ENCODE results near the gene CLCN1. TPM values are rescaled to one million over a fixed set of nuclear protein-coding genes. Genes with fewer than 3 reads are reported as not detected.

The CLCN1 gene
- total and polyA plus RNA-seq, 10 of the 15 experiments (the other 5 are each of a cell fraction or from before 2014, with no cell fraction given) = 0.30 TPM; not detected in 9

GRCh38 chr7:143284591-143285469 is 31.1 kb upstream of the CLCN1 start, which contains the start of gene TMEM139 (continued):
- TF ChIP-seq RELA (IDR thresholded peaks at IDR 0.05; ENCODE audit: borderline replicate concordance, partially characterized antibody) (no peak), RUNX3 (IDR thresholded peaks at IDR 0.05; ENCODE audit: low read length) (no peak), PAX8 (IDR thresholded peaks at IDR 0.05) (no peak), ZNF592 (IDR thresholded peaks at IDR 0.05) (no peak), NRF1 (conservative IDR thresholded peaks at IDR 0.05; ENCODE audit: low read depth, low read length) (no peak), ZNF622 (IDR thresholded peaks at IDR 0.05) (no peak)

GRCh38 chr7:143285470-143285778 is 30.5 kb upstream of the CLCN1 start:
- ChIA-PET CTCF (no interaction called here), POLR2A (no interaction called here), SMC1A (ENCODE audit: uncharacterized antibody, unreplicated experiment) (no interaction called here), RAD21 (ENCODE audit: unreplicated experiment) (no interaction called here)
- BruUV-seq (replicated peaks) = no TSS peak
- no peak overlapping the region for H3K4me2 ChIP-seq (ENCODE audit: control insufficient read depth, insufficient read depth)
- peaks cover 7% of the 10 kb centered on the region for H3K4me1 ChIP-seq (ENCODE audit: control insufficient read depth, insufficient read depth, low read length)
- no peak overlapping the region for H3K4me3 ChIP-seq
- no peak overlapping the region for H3K27ac ChIP-seq (ENCODE audit: control insufficient read depth, insufficient read depth)
- DNase-seq (ENCODE audit: low read depth, low spot score) (no peak), ATAC-seq (no peak), FAIRE-seq (no peak)
- no peaks in the 10 kb centered on the region for H4K20me1 ChIP-seq (ENCODE audit: control insufficient read depth, insufficient read depth)
- in situ Hi-C loops (cut with MboI) = no loop called here
- H2AFZ ChIP-seq (ENCODE audit: control insufficient read depth, low read depth, low read length) = no peak overlapping the region
- H3K9me3 ChIP-seq (replicated peaks; ENCODE audit: control insufficient read depth, insufficient read depth, low read length) = no peaks in the 10 kb centered on the region; the same call in 2 of the 3 replicates
- no peak for TF ChIP-seq RAD51 (IDR thresholded peaks at IDR 0.05)
- TF ChIP-seq SUZ12 (IDR thresholded peaks at IDR 0.05; ENCODE audit: unreplicated experiment) = no peak
- TF ChIP-seq ATF2 (IDR thresholded peaks at IDR 0.05; ENCODE audit: low read length) = no peak
- no peak for TF ChIP-seq FOXM1 (IDR thresholded peaks at IDR 0.05; ENCODE audit: low read depth, low read length)
- TF ChIP-seq BRCA1 (IDR thresholded peaks at IDR 0.05; ENCODE audit: low read depth, low read length) = no peak
- TF ChIP-seq ASH2L (IDR thresholded peaks at IDR 0.05; ENCODE audit: borderline replicate concordance, low read depth) = no peak
- TF ChIP-seq IKZF2 (IDR thresholded peaks at IDR 0.05) = no peak
- TF ChIP-seq SIN3A (IDR thresholded peaks at IDR 0.05; ENCODE audit: low read depth, low read length) = no peak
- H3K79me2 ChIP-seq (ENCODE audit: control insufficient read depth, insufficient read depth, low read length) = peaks cover 20% of the 10 kb centered on the region
- no peak overlapping the region for H3K9ac ChIP-seq (ENCODE audit: control insufficient read depth, insufficient read depth, low read length)
- intact Hi-C loops (cut with micrococcal nuclease; ENCODE audit: unreplicated experiment) = no loop called here
- H3K27me3 ChIP-seq (replicated peaks in 1 of 2; ENCODE audit: control insufficient read depth in 2 of 2, insufficient read depth in 2 of 2, low read length in 1 of 2) = no peaks in the 10 kb centered on the region
- no peaks in the 10 kb centered on the region for H3K36me3 ChIP-seq (ENCODE audit: control insufficient read depth in 2 of 2, insufficient read depth in 2 of 2, low read length in 1 of 2)
- 75% methylated on average over 3 of the region's 3 CpGs for WGBS (ENCODE audit: insufficient coverage, insufficient replicate concordance, low lambda C conversion rate, missing lambda C conversion rate)
